ENCODE data around the gene CATSPER1. TPM values are rescaled to one million over a fixed set of nuclear protein-coding genes. Genes with fewer than 3 reads are reported as not detected.
"Not testable (repeated sequence)": the region's sequence is repeated elsewhere in the genome, so short reads cannot be mapped to it uniquely, and the experiment has no call there.

The CATSPER1 gene
- polyA plus RNA-seq, 1 experiment: 0.25 TPM

- H3K27me3 ChIP-seq (ENCODE audit: control insufficient read depth, insufficient read depth, low read length): peaks cover 3% of the 10 kb centered on the region
- CTCF ChIA-PET: interaction anchor here (1.4 to 3.2 kb wide), 2 partner anchors 11 to 34 kb away, joined by 3 to 16 read pairs; no protein-coding TSS in a partner anchor
- DNase-seq (ENCODE audit: low read depth, low spot score): no peak
- H3K9me3 ChIP-seq (ENCODE audit: control insufficient read depth, insufficient read depth, low read length): no peaks in the 10 kb centered on the region; the same call in 1 of the 2 replicates
- no peak overlapping the region for H3K27ac ChIP-seq (ENCODE audit: low read depth, low read length)
- H3K4me3 ChIP-seq (ENCODE audit: low read depth, low read length): no peak overlapping the region
- TF ChIP-seq, protein P1, sequence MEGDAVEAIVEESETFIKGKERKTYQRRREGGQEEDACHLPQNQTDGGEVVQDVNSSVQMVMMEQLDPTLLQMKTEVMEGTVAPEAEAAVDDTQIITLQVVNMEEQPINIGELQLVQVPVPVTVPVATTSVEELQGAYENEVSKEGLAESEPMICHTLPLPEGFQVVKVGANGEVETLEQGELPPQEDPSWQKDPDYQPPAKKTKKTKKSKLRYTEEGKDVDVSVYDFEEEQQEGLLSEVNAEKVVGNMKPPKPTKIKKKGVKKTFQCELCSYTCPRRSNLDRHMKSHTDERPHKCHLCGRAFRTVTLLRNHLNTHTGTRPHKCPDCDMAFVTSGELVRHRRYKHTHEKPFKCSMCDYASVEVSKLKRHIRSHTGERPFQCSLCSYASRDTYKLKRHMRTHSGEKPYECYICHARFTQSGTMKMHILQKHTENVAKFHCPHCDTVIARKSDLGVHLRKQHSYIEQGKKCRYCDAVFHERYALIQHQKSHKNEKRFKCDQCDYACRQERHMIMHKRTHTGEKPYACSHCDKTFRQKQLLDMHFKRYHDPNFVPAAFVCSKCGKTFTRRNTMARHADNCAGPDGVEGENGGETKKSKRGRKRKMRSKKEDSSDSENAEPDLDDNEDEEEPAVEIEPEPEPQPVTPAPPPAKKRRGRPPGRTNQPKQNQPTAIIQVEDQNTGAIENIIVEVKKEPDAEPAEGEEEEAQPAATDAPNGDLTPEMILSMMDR (IDR thresholded peaks at IDR 0.05; ENCODE audit: low read depth, low read length): no peak
- POLR2A ChIA-PET: interaction anchor here (0.6 kb wide), 1 partner anchor 42 kb away, joined by 4 read pairs; no protein-coding TSS in a partner anchor
Observed at GRCh38 chr11:66011239-66011784, 15.0 kb downstream of the CATSPER1 start.

DNA sequence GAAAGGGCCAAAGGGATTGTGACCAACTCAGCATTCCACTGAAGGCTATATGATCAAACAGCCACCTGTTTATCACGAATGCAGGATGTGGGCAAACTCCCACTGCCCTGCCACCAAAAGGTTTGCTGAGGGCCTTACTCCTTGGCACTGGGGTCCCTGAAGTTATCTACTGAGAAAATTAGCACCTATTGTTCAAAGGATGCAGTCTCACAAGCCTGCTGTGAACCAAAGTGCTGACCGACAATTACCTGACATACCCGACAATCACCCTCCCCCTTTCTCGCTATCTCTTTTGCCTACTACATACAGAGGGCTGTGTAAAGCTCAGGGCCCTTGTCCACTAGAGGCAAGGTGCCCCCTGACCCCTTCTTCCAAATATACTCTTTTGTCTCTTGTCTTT is 16.2 kb downstream of the CATSPER1 start:
- CTCF ChIA-PET: interaction anchor here (1.0 to 2.0 kb wide), 2 partner anchors 36 to 125 kb away, joined by 3 to 6 read pairs; no protein-coding TSS in a partner anchor
- POLR2A ChIA-PET: not testable (repeated sequence)

GRCh38 chr11:66008468-66009101 is 17.7 kb downstream of the CATSPER1 start:
- DNase-seq (ENCODE audit: low read depth, low spot score): no peak
- ChIA-PET CTCF (interaction anchor here (1.0 to 2.0 kb wide), 3 partner anchors 14 to 124 kb away, joined by 3 to 9 read pairs (median 6); no protein-coding TSS in a partner anchor), POLR2A (interaction anchor here (0.6 kb wide), 3 partner anchors 134 to 279 kb away, joined by 3 to 4 read pairs (median 3); no protein-coding TSS in a partner anchor)
- Histone ChIP-seq H3K9me3 (ENCODE audit: control insufficient read depth, insufficient read depth, low read length) (no peaks in the 10 kb centered on the region; the same call in 1 of the 2 replicates), H3K4me3 (ENCODE audit: low read depth, low read length) (no peak overlapping the region), H3K27me3 (ENCODE audit: control insufficient read depth, insufficient read depth, low read length) (peaks cover 3% of the 10 kb centered on the region), H3K27ac (ENCODE audit: low read depth, low read length) (no peak overlapping the region)
- TF ChIP-seq, protein P1 (IDR thresholded peaks at IDR 0.05; ENCODE audit: low read depth, low read length): no peak

More for the DNA sequence above, 16.2 kb downstream of the CATSPER1 start:
- not testable (repeated sequence) for H3K9me3 ChIP-seq (ENCODE audit: control insufficient read depth, insufficient read depth, low read length); H3K27me3 ChIP-seq (ENCODE audit: control insufficient read depth, insufficient read depth, low read length); H3K27ac ChIP-seq (ENCODE audit: low read depth, low read length); H3K4me3 ChIP-seq (ENCODE audit: low read depth, low read length); DNase-seq (ENCODE audit: low read depth, low spot score)

- Histone ChIP-seq H3K4me3 (ENCODE audit: low read depth, low read length) (no peak overlapping the region), H3K9me3 (ENCODE audit: control insufficient read depth, insufficient read depth, low read length) (no peaks in the 10 kb centered on the region; the same call in 1 of the 2 replicates), H3K27ac (ENCODE audit: low read depth, low read length) (no peak overlapping the region), H3K27me3 (ENCODE audit: control insufficient read depth, insufficient read depth, low read length) (peaks cover 3% of the 10 kb centered on the region)
- CTCF ChIA-PET: interaction anchor here (1.3 to 2.0 kb wide), 2 partner anchors 14 to 123 kb away, joined by 6 to 7 read pairs; no protein-coding TSS in a partner anchor
- DNase-seq (ENCODE audit: low read depth, low spot score): no peak
- TF ChIP-seq, protein P1 (IDR thresholded peaks at IDR 0.05; ENCODE audit: low read depth, low read length): no peak
- POLR2A ChIA-PET: interaction anchor here (0.6 kb wide), 1 partner anchor 133 kb away, joined by 3 read pairs; no protein-coding TSS in a partner anchor
Observed at GRCh38 chr11:66008095-66008467, 18.2 kb downstream of the CATSPER1 start.

DNA sequence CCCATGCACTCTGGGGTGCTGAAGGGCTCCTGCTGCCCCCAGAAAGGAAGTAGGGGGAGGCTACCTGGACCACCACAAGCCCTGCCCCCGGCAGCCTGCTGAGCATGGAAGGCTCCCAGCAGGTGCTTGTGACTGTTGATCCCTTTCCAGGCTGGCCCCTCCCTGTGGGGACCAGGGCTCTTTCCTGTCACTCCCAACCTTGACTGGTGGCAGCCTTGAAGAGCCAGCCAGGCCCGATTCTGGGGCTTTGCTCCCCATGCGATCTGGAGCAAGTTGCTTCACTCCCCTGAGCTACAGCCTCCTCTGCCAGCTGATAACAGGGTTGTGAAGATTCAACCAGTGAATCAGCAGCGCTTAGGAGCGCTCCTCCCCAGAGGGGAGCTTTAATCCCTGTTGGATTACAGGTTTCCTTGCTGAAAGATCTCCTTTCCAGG is 19.1 kb downstream of the CATSPER1 start:
- POLR2A ChIA-PET: no interaction called here
- no peak for DNase-seq (ENCODE audit: low read depth, low spot score)
- CTCF ChIA-PET: interaction anchor here (0.9 to 1.3 kb wide), 2 partner anchors 15 to 30 kb away, joined by 3 to 7 read pairs; no protein-coding TSS in a partner anchor

More for the DNA sequence above, 19.1 kb downstream of the CATSPER1 start:
- TF ChIP-seq, protein P1 (IDR thresholded peaks at IDR 0.05; ENCODE audit: low read depth, low read length): no peak
- no peaks in the 10 kb centered on the region; the same call in 1 of the 2 replicates for H3K9me3 ChIP-seq (ENCODE audit: control insufficient read depth, insufficient read depth, low read length)
- H3K27ac ChIP-seq (ENCODE audit: low read depth, low read length): no peak overlapping the region
- H3K27me3 ChIP-seq (ENCODE audit: control insufficient read depth, insufficient read depth, low read length): peaks cover 1% of the 10 kb centered on the region
- H3K4me3 ChIP-seq (ENCODE audit: low read depth, low read length): no peak overlapping the region

Measured in AG04450 (cell line).